Mononuclear cell (primary cell): ENCODE results near the gene SDSL. TPM values are rescaled to one million over a fixed set of nuclear protein-coding genes. Genes with fewer than 3 reads are reported as not detected.

Source experiments
- H3K27me3 ChIP-seq: 2 replicates; pipeline ENCODE4 v1.6.0; 2011; ENCODE audit warnings: low read length, control low read depth; ENCODE audit not compliant: insufficient read depth
- H3K4me1 ChIP-seq: 2 replicates; pipeline ENCODE4 v1.5.1; 2011; ENCODE audit warnings: mild to moderate bottlenecking, low read length, control low read depth; ENCODE audit not compliant: insufficient read depth
- H3K4me3 ChIP-seq: 2 replicates; pipeline ENCODE4 v1.5.1; 2011; ENCODE audit warnings: mild to moderate bottlenecking, low read length, moderate library complexity
- H3K9me3 ChIP-seq: 2 replicates; pipeline ENCODE4 v1.5.1; 2011; ENCODE audit warnings: low read depth, mild to moderate bottlenecking, control low read depth, low read length
- total RNA-seq: library from RNA; depleted of rRNA; stranded (reverse); fragments of >200 nt; gene quantifications from one replicate; pipeline ENCODE4 v1.2.3, GENCODE V29; 2012

Gene SDSL
- total RNA-seq, 1 donor, result 2.6 TPM

DNA sequence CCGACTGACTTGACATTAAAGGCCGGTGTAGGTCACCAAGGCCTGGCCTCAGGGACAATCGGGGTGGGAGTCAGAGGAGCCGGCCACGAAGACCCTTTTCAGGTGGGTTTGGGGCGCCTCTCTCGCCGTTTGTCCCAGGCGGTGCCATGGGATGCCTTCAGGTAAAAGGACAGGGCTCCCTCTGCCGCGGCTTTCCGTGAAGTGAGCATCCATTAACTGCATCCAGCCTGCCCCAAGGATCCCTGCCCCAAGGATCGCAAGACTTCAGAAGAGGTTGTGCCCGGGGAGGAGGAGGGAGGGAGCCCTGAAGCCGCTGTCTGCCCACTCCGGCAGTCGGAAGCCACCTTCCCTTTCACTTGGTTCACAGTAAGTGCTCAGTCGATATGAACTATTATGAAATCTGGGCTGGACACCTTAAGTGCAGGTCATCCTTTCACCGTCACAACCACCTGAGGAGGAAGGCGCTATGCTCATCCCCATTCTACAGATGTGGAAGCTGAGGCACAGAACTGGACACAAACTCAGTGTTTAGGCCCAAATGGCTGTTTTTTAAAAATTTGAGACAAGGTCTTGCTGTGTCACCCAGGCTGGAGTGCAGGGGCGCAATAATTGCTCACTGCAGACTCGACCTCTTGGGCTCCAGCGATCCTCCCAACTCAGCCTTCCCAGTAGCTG is 19.5 kb upstream of the SDSL start:
- Histone ChIP-seq H3K4me1 (peaks cover 27% of the 10 kb centered on the region), H3K9me3 (no peaks in the 10 kb centered on the region), H3K27me3 (no peaks in the 10 kb centered on the region), H3K4me3 (no peak overlapping the region)

DNA sequence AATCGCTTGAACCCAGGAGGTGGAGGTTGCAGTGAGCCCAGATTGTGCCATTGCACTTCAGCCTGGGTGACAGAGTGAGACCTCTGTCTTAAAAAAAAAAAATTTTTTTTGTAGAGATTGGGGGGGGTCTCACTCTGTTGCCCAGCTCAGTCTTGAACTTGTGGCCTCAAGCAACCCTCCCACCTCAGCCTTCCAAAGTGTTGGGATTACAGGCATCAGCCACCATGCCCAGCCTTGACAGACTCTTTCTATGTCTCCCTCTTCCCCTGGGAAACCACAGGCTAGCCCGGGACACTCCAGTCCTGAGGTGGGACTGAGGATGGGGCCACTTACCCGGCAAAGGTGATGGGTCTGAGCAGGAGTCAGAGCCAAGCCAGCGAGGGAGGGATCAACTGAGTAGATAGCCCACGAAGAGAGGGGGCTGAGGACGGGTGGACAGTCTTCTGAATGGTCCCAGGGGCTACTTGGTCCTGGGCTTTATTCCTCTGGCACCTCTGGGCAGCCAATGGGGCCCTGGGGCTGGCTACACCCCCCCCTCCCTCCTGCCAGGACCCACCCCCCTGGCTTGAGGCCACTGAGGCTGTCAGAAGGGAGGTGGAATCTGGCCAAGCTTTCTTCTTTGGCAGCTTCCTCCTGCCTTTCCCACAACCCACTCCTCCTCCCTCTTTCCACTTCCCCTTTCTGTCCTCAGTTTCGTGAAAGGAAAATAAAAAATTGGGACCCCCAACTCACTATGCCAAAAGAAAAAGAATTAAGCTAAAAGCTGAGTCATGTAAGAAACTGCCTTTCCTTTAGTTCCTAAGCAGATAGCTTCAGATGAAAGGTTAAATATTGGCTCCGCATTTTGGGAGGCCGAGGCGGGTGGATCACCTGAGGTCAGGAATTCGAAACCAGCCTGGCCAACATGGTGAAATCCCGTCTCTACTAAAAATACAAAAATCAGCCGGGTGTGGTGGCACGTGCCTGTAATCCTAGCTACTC is 18.5 kb upstream of the SDSL start, which contains the start of gene SDS:
Gene SDS (minus strand): TSS at position 453 of the 981 bp plus-strand sequence. CDS start 4,179 bp downstream, outside the sequence.
- H3K27me3 ChIP-seq, result no peaks in the 10 kb centered on the region
- H3K9me3 ChIP-seq, result no peaks in the 10 kb centered on the region
- H3K4me3 ChIP-seq, result no peak within 1 kb of the TSS
- peaks cover 36% of the 10 kb centered on the region for H3K4me1 ChIP-seq

DNA sequence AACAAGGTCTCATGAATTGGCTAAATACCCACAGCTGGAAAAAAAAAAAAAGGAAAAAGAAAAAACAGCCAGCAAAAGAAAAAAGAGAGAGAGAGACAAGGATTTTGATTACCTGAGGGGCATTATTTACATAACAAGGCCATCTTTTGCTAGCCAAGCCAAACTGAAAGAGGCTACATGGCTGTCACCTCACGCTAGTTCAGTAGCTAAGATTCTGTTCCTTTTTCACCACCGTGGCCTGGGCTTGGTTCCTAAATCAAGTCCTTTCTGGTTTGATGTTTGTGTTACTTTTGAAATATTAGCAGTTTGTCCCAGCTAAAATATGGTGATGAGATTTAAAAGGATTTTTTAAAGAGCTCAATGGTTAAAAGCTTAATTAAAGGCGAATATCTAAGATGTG is 16.5 kb upstream of the SDSL start:
- no peaks in the 10 kb centered on the region for H3K9me3 ChIP-seq
- H3K4me1 ChIP-seq, result peaks cover 36% of the 10 kb centered on the region
- H3K27me3 ChIP-seq, result no peaks in the 10 kb centered on the region
- no peak overlapping the region for H3K4me3 ChIP-seq

DNA sequence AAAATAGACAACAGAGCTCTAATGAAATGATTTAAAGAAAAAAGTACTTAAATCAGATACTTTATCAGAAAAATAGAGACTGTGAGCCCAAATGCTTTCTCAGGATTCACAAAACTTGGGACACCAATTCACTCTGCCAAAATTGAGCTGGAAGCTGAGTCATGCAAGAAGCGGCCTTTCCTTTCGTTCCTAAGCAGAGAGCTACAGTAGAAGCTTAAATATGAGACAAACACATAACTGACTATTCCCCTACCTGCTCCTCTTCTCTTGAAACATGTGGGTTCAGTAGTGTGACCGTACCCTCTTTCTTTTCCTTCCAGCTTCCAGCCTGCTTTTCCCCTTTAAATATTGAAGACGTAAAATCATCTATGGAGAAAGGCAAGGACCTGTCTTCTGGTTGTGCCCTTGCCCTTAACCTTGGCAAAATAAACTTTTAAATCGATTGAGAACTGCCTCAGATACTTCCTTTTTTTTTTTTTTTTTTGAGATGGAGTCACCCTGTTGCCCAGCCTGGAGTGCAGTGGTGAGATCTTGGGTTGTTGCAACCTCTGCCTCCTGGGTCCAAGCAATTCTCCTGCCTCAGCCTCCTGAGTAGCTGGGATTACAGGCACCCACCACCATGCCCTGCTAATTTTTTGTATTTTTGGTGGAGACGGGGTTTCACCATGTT is 14.1 kb upstream of the SDSL start:
- Histone ChIP-seq H3K4me1 (peaks cover 36% of the 10 kb centered on the region), H3K27me3 (no peaks in the 10 kb centered on the region), H3K9me3 (no peaks in the 10 kb centered on the region), H3K4me3 (no peak overlapping the region)

DNA sequence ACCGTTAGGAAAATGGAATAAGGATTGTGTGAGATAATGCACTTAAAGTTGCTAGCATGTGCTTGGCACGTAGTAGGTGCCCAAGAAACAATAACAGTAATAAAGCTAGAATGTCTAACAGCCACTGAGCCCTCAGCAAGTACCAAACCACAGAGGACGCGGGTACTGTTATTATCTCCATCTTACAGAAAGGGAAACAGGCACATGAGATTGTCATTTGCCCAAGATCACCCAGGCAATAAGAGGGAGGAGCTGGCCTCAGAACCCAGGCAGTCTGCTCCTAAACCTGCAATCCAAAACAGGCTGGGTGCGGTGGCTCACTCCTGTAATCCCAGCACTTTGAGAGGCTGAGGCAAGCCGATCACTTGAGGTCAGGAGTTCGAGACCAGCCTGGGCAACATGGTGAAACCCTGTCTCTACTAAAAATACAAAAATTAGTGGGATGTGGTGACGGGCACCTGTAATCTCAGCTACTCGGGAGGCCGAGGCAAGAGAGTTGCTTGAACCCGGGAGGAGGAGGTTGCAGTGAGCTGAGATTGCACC is 13.4 kb upstream of the SDSL start:
- no peak overlapping the region for H3K4me3 ChIP-seq
- no peaks in the 10 kb centered on the region for H3K9me3 ChIP-seq
- H3K4me1 ChIP-seq, result peaks cover 29% of the 10 kb centered on the region
- no peaks in the 10 kb centered on the region for H3K27me3 ChIP-seq

DNA sequence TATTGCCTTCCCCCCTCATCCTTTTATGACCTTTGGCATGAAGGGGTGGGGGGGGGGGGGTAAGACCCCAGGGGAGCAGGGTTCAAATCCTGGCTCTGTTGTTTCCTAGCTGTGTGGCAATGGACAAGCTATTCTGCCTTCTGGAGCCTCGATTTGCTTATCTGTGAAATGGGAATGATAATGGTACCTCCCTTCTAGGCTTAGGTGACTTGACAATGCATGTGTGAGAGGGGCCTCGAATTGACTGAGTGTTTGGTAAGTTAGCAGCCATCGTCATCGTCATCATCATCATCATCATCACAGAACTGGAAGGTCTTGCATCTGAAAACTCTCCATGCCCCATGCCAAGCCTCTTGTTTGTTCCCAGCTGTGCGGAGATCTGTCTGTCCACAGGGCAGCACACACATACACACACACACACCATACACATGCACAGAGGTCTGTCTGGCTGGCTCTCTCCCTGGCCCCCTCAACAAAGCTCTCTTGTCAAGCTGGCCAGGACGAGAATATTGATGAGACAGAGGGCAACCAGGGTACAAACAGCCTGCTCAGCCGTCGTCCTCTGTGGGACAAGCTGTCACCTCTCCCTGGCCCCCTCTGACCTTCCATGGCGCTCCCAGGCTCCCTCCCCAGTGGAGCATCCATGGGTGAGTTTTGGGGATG is 12.6 kb upstream of the SDSL start:
- Histone ChIP-seq H3K9me3 (no peaks in the 10 kb centered on the region), H3K4me1 (peaks cover 22% of the 10 kb centered on the region), H3K27me3 (no peaks in the 10 kb centered on the region), H3K4me3 (no peak overlapping the region)

DNA sequence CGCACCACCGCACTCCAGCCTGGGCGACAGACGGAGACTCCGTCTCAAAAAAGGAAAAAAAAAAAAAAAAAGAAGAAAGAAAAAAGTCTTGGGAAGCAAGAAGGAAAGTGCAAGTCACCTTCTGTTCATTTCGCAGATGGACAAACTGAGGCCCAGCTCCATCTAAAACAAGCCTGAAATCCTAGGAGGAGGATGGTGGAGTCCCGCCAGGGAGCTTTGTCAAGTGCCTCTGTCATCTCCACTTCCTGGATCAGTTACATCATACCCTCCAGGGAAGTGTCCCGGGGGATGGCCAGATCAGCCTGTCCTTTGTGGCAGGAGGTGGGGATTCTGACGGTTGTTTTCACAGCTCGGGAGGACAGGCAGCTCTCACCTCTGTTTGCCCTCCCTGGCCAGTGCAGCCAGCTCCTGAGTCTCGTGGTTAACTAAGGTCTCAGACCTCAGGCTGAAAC is 8.7 kb upstream of the SDSL start:
- H3K4me1 ChIP-seq, result peaks cover 20% of the 10 kb centered on the region

DNA sequence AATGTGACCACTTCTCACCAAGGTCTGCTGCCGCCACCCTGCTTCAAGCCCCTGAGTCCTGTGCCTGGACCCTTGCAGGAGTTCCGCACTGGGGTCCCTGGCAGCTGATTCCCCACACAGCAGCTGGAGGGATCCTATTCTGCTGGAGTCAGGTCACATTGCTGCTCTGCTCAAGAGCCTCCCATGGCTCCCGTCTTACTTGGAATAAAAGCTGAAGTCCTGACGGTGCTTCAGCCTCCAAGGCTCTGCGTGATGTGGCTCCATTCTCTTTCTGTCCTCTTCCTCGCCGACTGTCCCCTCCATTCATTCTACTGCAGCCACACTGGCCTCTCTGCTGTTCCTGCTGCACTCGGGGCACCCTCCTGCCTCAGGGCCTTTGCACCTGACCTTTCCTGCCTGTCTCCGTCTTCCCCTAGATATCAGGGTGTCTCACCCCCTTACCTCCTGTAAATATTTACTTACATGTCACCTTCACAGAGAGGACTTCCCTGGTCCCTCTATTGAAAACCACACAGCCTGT is 7.6 kb upstream of the SDSL start:
- Histone ChIP-seq H3K9me3 (no peaks in the 10 kb centered on the region), H3K4me3 (no peak overlapping the region), H3K4me1 (peaks cover 19% of the 10 kb centered on the region), H3K27me3 (no peaks in the 10 kb centered on the region)

More for the DNA sequence above, 8.7 kb upstream of the SDSL start:
- Histone ChIP-seq H3K4me3 (no peak overlapping the region), H3K9me3 (no peaks in the 10 kb centered on the region), H3K27me3 (no peaks in the 10 kb centered on the region)

DNA sequence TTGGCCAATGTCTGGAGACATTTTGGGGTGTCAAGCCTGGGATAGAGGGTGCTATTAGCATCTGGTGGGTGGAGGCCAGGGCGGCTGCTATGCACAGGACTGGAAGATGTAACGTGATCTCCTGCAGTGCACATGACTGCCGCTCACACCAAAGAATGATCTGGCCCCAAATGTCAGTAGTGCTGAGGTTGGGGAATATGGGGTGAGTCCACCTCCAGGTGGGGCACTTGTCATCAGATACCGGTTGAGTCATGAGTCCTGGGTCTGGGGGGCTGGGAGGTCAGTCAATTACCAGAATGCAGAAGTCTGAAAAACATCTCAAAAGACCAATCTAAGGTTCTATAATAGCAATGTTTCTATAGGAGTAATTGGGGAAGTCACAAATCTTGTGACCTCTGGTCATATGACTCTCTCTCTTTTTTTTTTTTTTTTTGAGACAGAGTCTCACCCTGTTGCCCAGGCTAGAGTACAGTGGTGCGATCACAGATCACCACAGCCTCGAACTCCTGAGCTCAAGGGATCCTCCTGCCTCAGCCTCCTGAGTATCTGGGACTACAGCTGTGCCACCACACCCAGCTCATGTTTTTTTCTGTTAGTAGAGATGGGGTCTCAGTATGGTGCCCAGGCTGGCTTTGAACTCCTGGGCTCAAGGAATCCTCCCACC is 6.0 kb upstream of the SDSL start:
- Histone ChIP-seq H3K9me3 (no peaks in the 10 kb centered on the region), H3K27me3 (no peaks in the 10 kb centered on the region), H3K4me3 (no peak overlapping the region), H3K4me1 (peaks cover 19% of the 10 kb centered on the region)

DNA sequence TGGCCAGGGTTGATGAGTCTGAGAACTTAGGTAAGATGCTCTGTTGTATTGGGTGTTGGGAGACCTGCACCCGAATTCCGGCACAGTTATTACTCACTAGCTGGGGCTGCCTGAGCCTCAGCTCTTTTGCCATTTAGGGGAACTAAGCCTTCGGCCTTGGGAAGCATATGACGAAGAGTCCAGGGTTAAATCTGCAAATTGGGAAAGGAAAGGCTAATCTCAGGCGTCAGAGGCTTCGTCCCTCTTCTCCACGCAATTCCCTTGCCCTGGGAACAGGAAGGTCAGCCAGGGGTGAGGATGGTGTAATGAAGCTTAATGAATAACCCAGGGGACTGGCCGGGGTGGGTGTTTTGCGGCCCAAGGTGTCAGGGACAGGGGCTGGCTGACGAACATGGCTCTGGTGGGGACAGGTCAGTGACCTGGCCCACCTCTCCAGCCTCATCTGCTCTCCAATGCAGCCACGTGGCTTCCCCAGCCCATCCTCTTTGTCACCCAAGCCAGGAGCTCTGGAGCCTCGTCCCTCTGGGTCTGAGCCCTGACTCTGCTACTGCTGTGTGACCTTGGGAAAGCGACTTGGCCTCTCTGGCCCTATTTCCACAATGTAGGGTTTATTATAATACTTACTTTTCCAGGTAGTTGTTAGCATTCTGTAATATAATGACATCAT is 3.8 kb upstream of the SDSL start:
- peaks cover 37% of the 10 kb centered on the region for H3K4me1 ChIP-seq
- no peaks in the 10 kb centered on the region for H3K27me3 ChIP-seq
- no peaks in the 10 kb centered on the region for H3K9me3 ChIP-seq
- no peak overlapping the region for H3K4me3 ChIP-seq

DNA sequence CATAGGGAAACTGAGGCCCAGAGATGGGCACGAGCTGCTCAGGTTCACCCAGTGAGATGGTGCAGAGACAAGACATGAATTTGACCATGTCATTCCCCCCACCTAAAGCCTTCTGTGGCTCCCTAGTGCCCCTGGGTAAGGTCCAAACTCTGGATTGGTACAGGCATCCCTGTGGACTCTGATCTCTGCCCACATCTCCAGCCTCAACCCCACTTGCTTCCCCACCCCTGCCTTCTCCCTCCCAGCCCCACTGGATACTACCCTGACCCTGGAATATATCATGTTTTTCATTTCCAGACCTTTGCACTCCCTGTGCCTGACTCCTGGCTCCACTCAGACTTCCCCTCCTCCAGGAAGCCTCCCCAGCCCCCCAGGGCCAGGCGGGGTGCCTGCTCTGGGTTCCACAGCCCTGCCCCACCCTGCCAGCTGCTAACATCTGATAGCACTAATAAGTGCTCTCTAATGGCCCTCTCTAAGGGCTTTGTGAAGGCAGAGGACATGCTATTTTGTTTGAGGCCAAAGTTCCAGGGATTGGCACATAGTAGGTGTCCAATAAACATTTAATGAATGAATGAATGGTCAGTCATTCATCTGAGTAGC is 1.1 kb upstream of the SDSL start:
- H3K27me3 ChIP-seq, result no peaks in the 10 kb centered on the region
- H3K9me3 ChIP-seq, result no peaks in the 10 kb centered on the region
- H3K4me3 ChIP-seq, result no peak overlapping the region
- peaks cover 29% of the 10 kb centered on the region for H3K4me1 ChIP-seq

DNA sequence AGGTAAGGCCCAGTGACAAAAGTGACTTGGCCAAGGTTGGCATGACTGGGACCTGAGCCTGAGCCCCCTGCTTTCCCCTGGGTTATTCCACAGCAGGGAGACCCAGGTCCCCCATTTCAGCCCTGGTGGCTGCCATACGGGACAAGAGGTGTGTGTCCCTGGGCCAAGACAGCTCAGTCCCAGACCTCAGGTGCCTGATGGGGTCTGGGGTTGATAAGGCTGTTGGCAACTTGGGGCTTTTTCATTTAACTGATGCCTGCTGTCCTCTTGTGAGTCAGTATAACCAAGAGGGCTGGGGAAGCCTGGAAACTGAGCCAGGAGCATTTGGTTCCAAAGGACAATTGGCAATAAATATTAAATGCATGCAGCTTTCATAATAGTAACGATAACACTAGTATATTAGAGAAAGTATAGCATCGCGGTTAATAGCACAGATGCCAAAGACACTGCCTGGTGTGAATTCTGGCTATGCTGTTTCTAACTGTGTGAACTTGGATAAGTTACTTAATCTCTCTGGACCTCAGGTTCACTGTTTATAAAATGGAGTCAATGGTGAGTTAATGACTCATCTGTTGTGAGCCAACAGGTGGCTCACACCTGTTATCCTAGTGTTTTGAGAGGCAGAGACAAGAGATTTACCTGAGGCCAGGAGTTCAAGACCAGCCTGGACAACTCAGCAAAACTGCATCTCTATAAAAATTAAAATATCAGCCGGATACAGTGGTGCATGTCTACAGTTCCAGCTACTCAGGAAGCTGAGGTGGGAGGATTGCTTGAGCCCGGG is 898 bp downstream of the SDSL start:
- H3K4me3 ChIP-seq, result no peak overlapping the region
- H3K4me1 ChIP-seq, result peaks cover 21% of the 10 kb centered on the region
- H3K9me3 ChIP-seq, result no peaks in the 10 kb centered on the region
- H3K27me3 ChIP-seq, result no peaks in the 10 kb centered on the region
